ENCODE measurements around the gene RERE.

The RERE gene

GRCh38 chr1:8371372-8371991 is 446.0 kb downstream of the RERE start:
- no peak for DNase-seq (ENCODE audit: low read depth in 2 of 3, low spot score in 2 of 3)

- DNase-seq (ENCODE audit: low read depth in 2 of 3, low spot score in 2 of 3), result no peak
These were observed 446.5 kb downstream of the RERE start for GRCh38 chr1:8370905-8371315.

- no peak for DNase-seq (ENCODE audit: low read depth in 2 of 3, low spot score in 2 of 3)
These were observed 447.2 kb downstream of the RERE start for GRCh38 chr1:8370046-8370881.

GRCh38 chr1:8368956-8369639 is 448.3 kb downstream of the RERE start:
- no peak for DNase-seq (ENCODE audit: low read depth in 2 of 3, low spot score in 2 of 3)

- DNase-seq (ENCODE audit: low read depth in 2 of 3, low spot score in 2 of 3), result no peak
These were observed 449.8 kb downstream of the RERE start for GRCh38 chr1:8367571-8368194.

GRCh38 chr1:8365661-8366362 is 451.6 kb downstream of the RERE start:
- DNase-seq (ENCODE audit: low read depth in 2 of 3, low spot score in 2 of 3), result no peak

- no peak for DNase-seq (ENCODE audit: low read depth in 2 of 3, low spot score in 2 of 3)
These were observed 452.7 kb downstream of the RERE start for GRCh38 chr1:8364528-8365442.

- DNase-seq (ENCODE audit: low read depth in 2 of 3, low spot score in 2 of 3), result no peak
These were observed 453.6 kb downstream of the RERE start for GRCh38 chr1:8363767-8364301.

GRCh38 chr1:8363186-8363766 is 454.2 kb downstream of the RERE start:
- no peak for DNase-seq (ENCODE audit: low read depth in 2 of 3, low spot score in 2 of 3)

GRCh38 chr1:8362701-8363101 is 454.7 kb downstream of the RERE start:
- no peak for DNase-seq (ENCODE audit: low read depth in 2 of 3, low spot score in 2 of 3)

- DNase-seq (ENCODE audit: low read depth in 2 of 3, low spot score in 2 of 3), result no peak
These were observed 456.1 kb downstream of the RERE start for GRCh38 chr1:8361198-8361849.

GRCh38 chr1:8360493-8361197 is 456.8 kb downstream of the RERE start:
- DNase-seq (ENCODE audit: low read depth in 2 of 3, low spot score in 2 of 3), result no peak

GRCh38 chr1:8359617-8360481 is 457.6 kb downstream of the RERE start:
- DNase-seq (ENCODE audit: low read depth in 2 of 3, low spot score in 2 of 3), result no peak

- DNase-seq (ENCODE audit: low read depth in 2 of 3, low spot score in 2 of 3), result no peak
These were observed 458.4 kb downstream of the RERE start for GRCh38 chr1:8358897-8359616.

GRCh38 chr1:8358241-8358896 is 459.1 kb downstream of the RERE start:
- DNase-seq (ENCODE audit: low read depth in 2 of 3, low spot score in 2 of 3), result no peak

Data from activated CD8-positive, alpha-beta memory T cell treated with anti-CD3 and anti-CD28 coated beads for 48 hours (primary cell).